Transverse colon (tissue), 4 donors: ENCODE data around the gene USP47. TPM values are rescaled to one million over a fixed set of nuclear protein-coding genes. Genes with fewer than 3 reads are reported as not detected.

Source experiments
- DNase-seq: peaks from one replicate; pipeline ENCODE4 v3.0.0-alpha.2; 2019
- H3K27ac ChIP-seq, 4 donors: fragments of 200-600 bp; sonication (generic); 2 replicates each; pipeline ENCODE4 v1.5.1; 2016 to 2018; ENCODE audit warnings: inconsistent platforms in 4 of 4
- H3K27me3 ChIP-seq: fragments of 200-600 bp; sonication (generic); 2 replicates; pipeline ENCODE4 v1.5.1; 2017; ENCODE audit warnings: inconsistent platforms
- H3K36me3 ChIP-seq, 4 donors: fragments of 200-600 bp; sonication (generic); 2 replicates each; pipeline ENCODE4 v1.5.1; 2017 to 2019; ENCODE audit warnings: inconsistent platforms in 4 of 4
- H3K4me1 ChIP-seq, 4 donors: fragments of 200-600 bp; sonication (generic); 2 replicates each; pipeline ENCODE4 v1.5.1; 2017 to 2020; ENCODE audit warnings: inconsistent platforms in 4 of 4
- H3K4me3 ChIP-seq, 4 donors: fragments of 200-600 bp; sonication (generic); 1 replicate in 1 of 4; 2 replicates in 3 of 4; pipeline versions ENCODE4 v1.5.1 to v1.6.1; 2017 to 2019; ENCODE audit warnings: inconsistent platforms in 4 of 4
- H3K9me3 ChIP-seq, 2 donors: fragments of 200-600 bp; sonication (generic); 2 replicates each; pipeline ENCODE4 v1.5.1; 2017 to 2019; ENCODE audit warnings: inconsistent platforms in 2 of 2
- EP300 ChIP-seq: sonication (generic); formaldehyde crosslinking; IDR thresholded peaks from one replicate; pipeline ENCODE4 v1.6.1; 2017; ENCODE audit warnings: antibody characterized with exemption, low read depth
- POLR2A ChIP-seq: fragments of 450-650 bp; IDR thresholded peaks from one replicate; pipeline ENCODE4 v1.6.1; 2016; ENCODE audit warnings: antibody characterized with exemption, mild to moderate bottlenecking, moderate library complexity
- POLR2AphosphoS5 ChIP-seq, 3 donors: sonication (generic); formaldehyde crosslinking; IDR thresholded peaks; one replicate each; pipeline ENCODE4 v1.6.1; 2016; ENCODE audit warnings: antibody characterized with exemption in 3 of 3
- WGBS, 2 donors: methylation state at CpG; one replicate each; pipeline ENCODE4 v1.1.5; 2018; ENCODE audit warnings: low coverage in 1 of 2; 5-methylcytosine and 5-hydroxymethylcytosine counted together
- in situ Hi-C, 4 donors: fragments of 200-750 bp; cut with MboI; loops; one replicate each; pipeline versions ENCODE4 v1.15.0 to v1.15.1; 2017; ENCODE audit warnings: low sequenced_read_pairs in 3 of 4, low pct_ligation_motif_present in 1 of 4, low pct_unique_long_range_greater_than_20kb in 1 of 4
- intact Hi-C: fragments of 100-400 bp; cut with DNase I; formaldehyde crosslinking; loops from one replicate; pipeline ENCODE4 v1.15.1; 2023; ENCODE audit warnings: low total_unique reads
- total RNA-seq, 4 donors: library from RNA; depleted of rRNA; stranded (reverse); fragments of >200 nt; gene quantifications; one replicate each; pipeline ENCODE4 v1.1.0, GENCODE V29; 2016
- TF ChIP-seq, protein P1 (sequence below), 5 experiments: fragments of 200-600 bp in 3 of 5; fragments of 450-650 bp in 2 of 5; sonication (generic) in 3 of 5; IDR thresholded peaks; 1 replicate in 2 of 5; 2 replicates in 3 of 5; pipeline ENCODE4 v1.5.1; 2016 to 2017; ENCODE audit warnings: antibody characterized with exemption in 5 of 5, inconsistent platforms in 3 of 5, mild to moderate bottlenecking in 2 of 5, moderate library complexity in 1 of 5

The USP47 gene
- total RNA-seq, 4 donors from 2014 or later = 42.6 to 85.1 (median 57.3) TPM

- TF ChIP-seq EP300 (no peak), POLR2AphosphoS5 (IDR thresholded peaks at IDR 0.05) (no peak), POLR2A (no peak)
- TF ChIP-seq, protein P1, sequence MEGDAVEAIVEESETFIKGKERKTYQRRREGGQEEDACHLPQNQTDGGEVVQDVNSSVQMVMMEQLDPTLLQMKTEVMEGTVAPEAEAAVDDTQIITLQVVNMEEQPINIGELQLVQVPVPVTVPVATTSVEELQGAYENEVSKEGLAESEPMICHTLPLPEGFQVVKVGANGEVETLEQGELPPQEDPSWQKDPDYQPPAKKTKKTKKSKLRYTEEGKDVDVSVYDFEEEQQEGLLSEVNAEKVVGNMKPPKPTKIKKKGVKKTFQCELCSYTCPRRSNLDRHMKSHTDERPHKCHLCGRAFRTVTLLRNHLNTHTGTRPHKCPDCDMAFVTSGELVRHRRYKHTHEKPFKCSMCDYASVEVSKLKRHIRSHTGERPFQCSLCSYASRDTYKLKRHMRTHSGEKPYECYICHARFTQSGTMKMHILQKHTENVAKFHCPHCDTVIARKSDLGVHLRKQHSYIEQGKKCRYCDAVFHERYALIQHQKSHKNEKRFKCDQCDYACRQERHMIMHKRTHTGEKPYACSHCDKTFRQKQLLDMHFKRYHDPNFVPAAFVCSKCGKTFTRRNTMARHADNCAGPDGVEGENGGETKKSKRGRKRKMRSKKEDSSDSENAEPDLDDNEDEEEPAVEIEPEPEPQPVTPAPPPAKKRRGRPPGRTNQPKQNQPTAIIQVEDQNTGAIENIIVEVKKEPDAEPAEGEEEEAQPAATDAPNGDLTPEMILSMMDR (IDR thresholded peaks at IDR 0.05) = no peak
- no peak for DNase-seq
- intact Hi-C loops (no loop called here), in situ Hi-C loops (no loop called here)
- Histone ChIP-seq H3K27ac (peak overlapping the region in 1 of 4 donors; percentile 67), H3K9me3 (no peaks in the 10 kb centered on the region), H3K4me1 (peaks cover 16 to 37% (median 26%) of the 10 kb centered on the region in 4 donors), H3K4me3 (no peak overlapping the region), H3K36me3 (no peaks in the 10 kb centered on the region), H3K27me3 (no peaks in the 10 kb centered on the region)
- 60 to 86% methylated on average over 1 to 5 of the region's 5 CpGs for WGBS, 2 donors
These were observed 130.3 kb downstream of the USP47 start for GRCh38 chr11:11971906-11972547.

DNA sequence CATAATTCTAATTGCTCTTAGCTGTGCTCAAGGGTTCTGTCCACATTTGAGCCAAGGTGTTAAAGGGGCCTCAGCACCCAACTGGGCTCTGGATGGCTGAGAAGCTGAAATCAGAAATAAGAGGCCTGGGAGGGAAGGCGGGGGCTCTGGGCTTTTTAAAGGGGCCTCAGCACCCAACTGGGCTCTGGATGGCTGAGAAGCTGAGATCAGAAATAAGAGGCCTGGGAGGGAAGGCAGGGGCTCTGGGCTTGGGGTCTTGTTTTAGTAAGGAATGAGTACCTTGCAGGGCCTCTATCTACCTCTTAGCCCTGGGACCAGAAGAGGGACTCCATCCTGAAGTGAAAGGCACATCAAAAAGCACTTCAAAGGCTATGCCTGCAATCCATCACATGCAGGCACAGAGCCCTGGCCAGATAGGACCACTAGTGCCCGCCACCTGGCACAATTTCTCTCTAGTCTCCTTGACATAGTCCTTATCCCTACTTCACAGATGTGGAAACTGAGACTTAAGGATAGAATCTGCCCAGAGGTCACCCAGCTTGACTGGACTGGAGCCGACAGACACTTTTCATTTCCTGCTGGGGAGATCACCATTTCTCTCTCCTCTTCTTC lies 131.1 kb downstream of the USP47 start:
- H3K27ac ChIP-seq = peak overlapping the region; percentile 55 to 69 (median 66)

DNA sequence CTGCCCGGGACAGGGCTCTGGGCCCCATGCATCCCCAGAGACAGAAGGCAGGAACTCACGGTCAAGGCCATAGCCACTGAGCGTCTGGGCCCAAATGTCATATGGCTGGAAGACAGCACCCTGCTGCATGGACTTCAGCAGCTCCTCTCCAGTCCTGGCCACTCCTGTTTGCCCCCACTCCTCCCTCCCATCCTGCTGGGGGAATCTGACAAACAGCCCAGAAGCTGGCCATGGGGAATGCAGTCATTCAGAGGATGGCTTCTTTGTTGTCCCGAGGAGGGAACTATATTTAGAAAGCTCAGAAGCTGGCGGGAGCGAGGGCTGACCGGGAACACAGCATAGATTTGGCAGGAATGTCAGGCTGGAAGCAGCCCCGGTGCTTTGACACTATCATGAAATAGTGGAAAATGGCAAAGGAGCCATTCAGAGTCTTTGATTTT lies 131.6 kb downstream of the USP47 start:
- Histone ChIP-seq H3K9me3 (no peaks in the 10 kb centered on the region), H3K27ac (peak overlapping the region; percentile 55 to 69 (median 66)), H3K4me1 (peaks cover 21 to 46% (median 33%) of the 10 kb centered on the region in 4 donors), H3K27me3 (no peaks in the 10 kb centered on the region), H3K4me3 (no peak overlapping the region), H3K36me3 (no peaks in the 10 kb centered on the region)
- TF ChIP-seq POLR2AphosphoS5 (IDR thresholded peaks at IDR 0.05) (peak in 2 of 3 donors; percentile 12 to 45), POLR2A (no peak)
- WGBS, 2 donors = 53 to 76% methylated on average over 5 to 8 of the region's 8 CpGs
- intact Hi-C loops = no loop called here
- peak; percentile 33 for DNase-seq
- in situ Hi-C loops = no loop called here

More for the DNA sequence above, 131.1 kb downstream of the USP47 start:
- Histone ChIP-seq H3K4me1 (peaks cover 21 to 45% (median 33%) of the 10 kb centered on the region in 4 donors), H3K36me3 (no peaks in the 10 kb centered on the region), H3K9me3 (no peaks in the 10 kb centered on the region), H3K27me3 (no peaks in the 10 kb centered on the region), H3K4me3 (no peak overlapping the region)
- intact Hi-C loops (no loop called here), in situ Hi-C loops (no loop called here)
- no peak for TF ChIP-seq EP300
- no peak for TF ChIP-seq POLR2A
- TF ChIP-seq, protein P1 (IDR thresholded peaks at IDR 0.05) = no peak
- no peak for TF ChIP-seq POLR2AphosphoS5 (IDR thresholded peaks at IDR 0.05)
- 70 to 80% methylated on average over 1 to 3 of the region's 3 CpGs for WGBS, 2 donors
- DNase-seq = no peak

- intact Hi-C loops = no loop called here
- H3K27me3 ChIP-seq = no peaks in the 10 kb centered on the region
- 78% methylated on average over 4 of the region's 4 CpGs; no CpG with 5 or more reads in 1 of the 2 donors for WGBS, 2 donors
- TF ChIP-seq, protein P1 (IDR thresholded peaks at IDR 0.05) = no peak
- TF ChIP-seq POLR2AphosphoS5 (IDR thresholded peaks at IDR 0.05) = no peak
- TF ChIP-seq EP300 = no peak
- TF ChIP-seq POLR2A = no peak
- no peaks in the 10 kb centered on the region for H3K36me3 ChIP-seq
- H3K9me3 ChIP-seq = no peaks in the 10 kb centered on the region
- no peak for DNase-seq
- peak overlapping the region; percentile 55 to 69 (median 66) for H3K27ac ChIP-seq
- peaks cover 21 to 50% (median 33%) of the 10 kb centered on the region in 4 donors for H3K4me1 ChIP-seq
- H3K4me3 ChIP-seq = no peak overlapping the region
- in situ Hi-C loops = no loop called here
These were observed 132.1 kb downstream of the USP47 start for GRCh38 chr11:11973866-11974265.
